ENCODE results near the gene NDRG2.
"Not testable (repeated sequence)": the region's sequence is repeated elsewhere in the genome, so short reads cannot be mapped to it uniquely, and the experiment has no call there.

The NDRG2 gene

DNA sequence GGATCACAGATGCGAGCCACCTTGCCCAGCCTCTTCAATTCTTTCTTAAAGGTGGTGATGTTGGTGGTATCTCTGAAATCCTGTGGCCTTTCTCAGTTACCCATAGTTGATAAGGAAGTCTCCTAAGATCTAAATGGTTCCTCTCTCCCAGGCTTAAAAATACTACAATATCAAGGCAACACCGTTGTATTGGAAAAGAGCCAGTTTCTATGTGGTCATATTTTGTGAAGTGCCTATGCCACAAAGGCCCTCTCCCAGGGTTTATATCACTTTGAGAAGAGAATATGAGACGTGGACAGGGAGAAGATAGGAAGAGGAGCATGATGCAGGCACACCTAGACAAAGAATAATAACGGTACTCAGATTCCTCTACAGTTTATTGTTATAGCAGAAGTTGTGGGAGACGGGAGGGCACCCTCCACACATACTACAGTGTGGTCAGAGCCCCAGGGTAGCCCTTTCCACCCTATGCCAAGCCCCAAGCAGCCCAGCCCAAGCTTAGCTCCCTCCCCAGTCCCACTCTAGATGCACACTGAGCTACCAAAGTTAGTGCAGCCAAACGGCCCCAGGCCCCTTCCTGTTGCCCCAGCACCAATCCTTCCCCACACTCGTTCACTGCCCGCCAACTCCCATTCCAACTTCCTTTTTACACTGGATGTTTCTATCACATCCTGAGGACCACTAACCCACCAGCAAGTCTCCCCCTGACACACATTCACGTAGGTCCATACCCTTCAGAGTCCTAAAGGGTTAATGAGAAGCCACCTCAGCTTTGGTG is 8.3 kb downstream of the NDRG2 start:
- no peak for DNase-seq

GRCh38 chr14:21015312-21015711 is 9.5 kb downstream of the NDRG2 start:
- no peak for DNase-seq

DNA sequence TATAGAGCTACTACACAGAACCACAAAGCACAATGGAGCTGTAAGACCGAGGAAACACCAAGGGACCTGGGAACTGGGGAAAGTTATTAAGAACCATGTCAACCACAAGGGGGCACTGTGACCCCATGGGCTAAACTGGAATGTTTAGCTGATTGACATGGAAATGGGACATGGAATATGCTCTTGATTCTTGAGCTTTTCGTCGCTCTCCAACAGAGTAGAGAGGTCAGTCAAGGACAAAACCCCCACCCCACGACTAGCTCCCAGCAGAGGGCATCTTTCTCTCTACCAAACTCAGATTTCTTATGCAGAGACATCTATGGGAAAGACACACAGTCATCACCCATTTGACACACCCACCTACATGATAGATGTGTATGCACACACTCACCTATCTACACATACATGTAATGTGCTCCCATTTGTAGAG is 10.1 kb downstream of the NDRG2 start:
- DNase-seq, result peak; percentile 60

- DNase-seq, result no peak
These were observed 13.7 kb downstream of the NDRG2 start for GRCh38 chr14:21011136-21011535.

- DNase-seq, result not testable (repeated sequence)
These were observed 15.1 kb downstream of the NDRG2 start for GRCh38 chr14:21009721-21010120.

DNA sequence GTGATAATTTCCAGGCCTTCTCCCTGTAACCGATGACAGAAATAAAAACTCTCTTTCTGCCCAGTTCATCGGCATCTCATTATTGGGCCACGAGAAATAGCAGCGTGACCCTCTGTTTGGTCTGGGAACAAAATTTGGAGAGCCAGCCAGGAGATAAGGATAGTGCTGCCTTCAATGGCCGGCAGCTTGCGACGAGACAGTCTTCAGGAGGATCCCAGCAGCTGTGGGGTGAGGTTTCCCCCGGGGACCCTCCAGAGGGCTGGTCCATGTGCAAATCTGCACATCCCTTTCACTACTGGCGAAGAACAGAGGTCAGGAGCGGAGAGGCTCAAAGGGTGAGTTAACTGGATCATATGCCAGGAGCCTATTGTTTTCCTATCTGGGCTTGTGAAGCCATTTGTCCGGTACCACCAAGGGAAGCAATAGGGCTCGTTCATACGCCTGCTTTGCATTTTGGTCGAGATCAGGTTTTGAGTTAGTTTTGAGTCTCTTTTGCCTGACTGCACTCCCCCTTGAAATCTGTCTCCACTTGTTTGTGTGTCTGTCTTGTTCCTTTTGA is 21.0 kb downstream of the NDRG2 start:
- no peak for DNase-seq

- DNase-seq, result no peak
These were observed 23.6 kb downstream of the NDRG2 start for GRCh38 chr14:21001218-21001617.

GRCh38 chr14:20999591-20999990 is 25.3 kb downstream of the NDRG2 start:
- DNase-seq, result no peak

DNA sequence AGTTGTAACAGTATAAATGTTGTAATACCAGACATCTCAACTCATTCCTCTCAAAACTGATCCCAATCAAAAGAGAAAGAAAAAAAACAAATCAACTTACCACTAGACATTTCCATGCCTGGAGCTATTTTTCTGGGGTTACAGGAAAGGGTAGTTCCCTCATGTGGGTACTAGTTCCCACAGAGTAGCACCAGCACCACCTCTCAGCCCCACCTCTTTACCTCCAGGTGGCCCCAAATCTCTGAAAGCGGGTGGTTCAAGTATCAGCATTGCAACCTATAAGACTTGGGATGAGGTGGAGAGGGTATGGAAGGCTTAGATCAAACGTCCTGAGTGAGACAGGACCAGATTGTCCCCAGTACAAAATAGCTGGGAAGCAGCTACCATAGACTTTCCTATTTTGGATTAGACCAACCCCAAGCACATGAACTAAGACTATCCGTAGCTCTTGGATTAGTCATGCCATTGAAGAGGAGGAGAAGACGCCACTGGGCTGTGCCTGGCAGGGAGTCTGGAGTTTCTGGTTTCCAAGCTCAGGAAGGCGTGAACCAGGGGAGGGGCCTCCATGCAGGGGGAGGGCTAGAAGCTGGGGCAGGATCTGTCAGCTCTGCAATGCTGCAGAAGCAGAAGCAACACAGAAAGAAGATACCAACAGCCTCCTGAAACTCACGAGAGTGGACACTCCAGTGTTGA is 26.0 kb downstream of the NDRG2 start, which contains the start of gene SLC39A2:
Gene SLC39A2, plus strand, starts transcription at position 620 of the 693 bp plus-strand sequence. CDS start 154 bp downstream, outside the sequence.
- DNase-seq, result no peak

- DNase-seq, result no peak
These were observed 26.7 kb downstream of the NDRG2 start for GRCh38 chr14:20998139-20998538.

DNA sequence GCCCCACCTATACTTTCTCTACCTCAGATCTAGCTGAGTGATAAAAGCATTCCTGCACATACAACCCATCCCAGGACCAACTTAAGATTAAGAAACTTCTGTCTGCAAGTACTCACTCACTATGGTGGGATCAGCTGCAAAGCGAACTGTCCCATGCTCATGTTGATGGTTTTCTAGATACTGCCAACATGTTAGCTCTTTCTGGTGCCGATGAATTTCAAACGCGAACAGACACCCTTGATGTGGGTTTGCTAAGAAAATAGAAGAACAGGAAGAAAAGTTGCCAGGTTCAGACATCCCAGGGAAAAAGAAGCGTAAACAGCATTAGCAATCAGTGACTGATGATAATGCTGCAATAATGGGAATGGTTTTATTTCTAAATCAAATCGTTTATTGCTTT is 27.3 kb downstream of the NDRG2 start:
- DNase-seq, result no peak

- no peak for DNase-seq
These were observed 27.7 kb downstream of the NDRG2 start for GRCh38 chr14:20997115-20997514.

DNA sequence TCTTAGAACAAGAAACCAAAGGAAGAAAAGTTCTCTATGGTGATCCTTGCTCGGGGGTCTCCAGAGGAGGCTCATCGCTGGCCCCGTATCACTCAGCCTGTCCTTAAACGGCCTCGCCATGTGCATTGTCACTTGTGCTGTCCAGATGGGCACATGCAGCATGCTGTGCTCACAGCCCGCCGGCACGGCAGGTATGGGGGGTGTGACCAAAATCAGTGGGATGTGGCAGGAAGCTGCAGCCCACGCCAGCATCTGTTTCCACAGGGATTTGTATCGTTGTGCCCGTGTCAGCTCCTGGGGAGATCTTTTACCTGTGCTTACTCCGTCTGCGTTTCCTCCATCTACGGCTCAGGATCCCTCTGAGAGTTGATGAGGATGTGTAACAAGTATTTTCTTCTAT is 28.3 kb downstream of the NDRG2 start:
- no peak for DNase-seq

DNA sequence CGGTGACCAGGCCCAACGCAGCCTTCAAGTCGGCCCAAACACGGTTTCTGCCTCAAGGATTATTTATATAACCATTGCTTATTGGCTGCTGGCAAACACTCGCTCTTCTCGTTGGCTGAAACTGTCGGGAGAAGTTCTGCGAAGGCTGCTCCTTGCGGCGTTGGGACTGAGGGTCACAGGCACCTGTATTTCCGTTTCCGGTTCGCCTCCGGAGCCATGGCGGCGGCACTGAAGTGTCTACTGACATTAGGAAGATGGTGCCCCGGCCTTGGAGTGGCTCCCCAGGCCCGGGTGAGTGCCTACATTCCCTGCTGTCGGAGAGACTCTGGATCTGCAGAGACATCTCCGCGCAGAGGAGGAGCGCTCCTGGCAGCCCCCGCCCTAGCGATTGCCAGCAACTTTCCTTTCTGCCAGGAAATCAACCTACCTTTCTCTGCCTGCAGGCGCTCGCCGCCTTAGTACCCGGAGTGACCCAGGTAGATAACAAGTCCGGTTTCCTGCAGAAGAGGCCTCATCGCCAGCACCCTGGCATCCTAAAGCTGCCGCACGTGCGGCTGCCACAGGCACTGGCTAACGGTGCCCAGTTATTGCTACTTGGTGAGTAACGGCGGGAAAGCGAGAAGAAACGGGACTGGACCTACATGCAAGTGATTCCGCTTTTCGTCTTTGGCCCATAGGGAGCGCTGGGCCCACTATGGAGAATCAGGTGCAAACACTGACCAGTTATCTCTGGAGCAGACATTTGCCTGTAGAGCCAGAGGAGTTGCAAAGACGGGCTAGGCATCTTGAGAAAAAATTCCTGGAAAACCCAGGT is 34.9 kb downstream of the NDRG2 start, which contains the start of gene METTL17:
Gene METTL17, plus strand, starts transcription at position 194 of the 814 bp plus-strand sequence. Its CDS starts 23 bp downstream, at position 217.
- peak; percentile 90 for DNase-seq

DNA sequence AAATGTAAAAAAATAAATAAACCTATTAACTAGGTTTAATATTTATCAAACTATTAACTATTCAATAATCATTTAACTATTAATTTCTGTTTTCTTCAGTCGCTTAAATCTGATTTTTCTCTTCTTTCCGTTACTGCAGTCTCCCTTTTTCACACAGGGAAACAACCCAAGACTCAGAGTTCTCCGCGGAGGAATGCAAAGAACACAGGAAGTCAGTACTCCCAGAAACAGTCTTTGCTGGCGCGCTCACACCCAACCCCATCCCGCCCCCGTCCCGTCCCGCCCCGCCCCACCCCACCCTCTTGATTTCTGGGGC is 35.4 kb downstream of the NDRG2 start:
- no peak for DNase-seq

- no peak for DNase-seq
These were observed 36.0 kb downstream of the NDRG2 start for GRCh38 chr14:20988717-20989470.

DNA sequence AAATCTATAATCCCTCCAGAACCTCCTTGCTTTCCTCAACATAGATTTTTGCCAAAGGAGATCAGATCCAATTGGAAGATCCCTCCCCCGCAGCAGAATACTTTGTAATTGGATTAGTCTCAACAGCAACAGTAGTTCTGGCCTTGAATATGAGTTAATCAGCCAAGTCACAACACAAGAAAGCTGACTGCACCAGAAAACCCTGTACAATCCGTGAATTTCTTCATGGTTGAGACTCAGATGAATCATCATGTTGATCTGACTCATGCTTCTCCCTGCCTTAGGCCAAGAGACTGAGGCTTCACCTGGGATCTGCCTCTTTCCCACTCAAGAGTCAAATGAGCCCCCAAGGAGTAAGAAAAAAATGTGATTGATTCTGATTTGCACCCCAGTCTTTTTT is 38.0 kb downstream of the NDRG2 start:
- DNase-seq, result no peak

- DNase-seq, result not testable (repeated sequence)
These were observed 39.2 kb downstream of the NDRG2 start for GRCh38 chr14:20985650-20986049.

- no peak for DNase-seq
These were observed 42.1 kb downstream of the NDRG2 start for GRCh38 chr14:20982646-20983369.

DNA sequence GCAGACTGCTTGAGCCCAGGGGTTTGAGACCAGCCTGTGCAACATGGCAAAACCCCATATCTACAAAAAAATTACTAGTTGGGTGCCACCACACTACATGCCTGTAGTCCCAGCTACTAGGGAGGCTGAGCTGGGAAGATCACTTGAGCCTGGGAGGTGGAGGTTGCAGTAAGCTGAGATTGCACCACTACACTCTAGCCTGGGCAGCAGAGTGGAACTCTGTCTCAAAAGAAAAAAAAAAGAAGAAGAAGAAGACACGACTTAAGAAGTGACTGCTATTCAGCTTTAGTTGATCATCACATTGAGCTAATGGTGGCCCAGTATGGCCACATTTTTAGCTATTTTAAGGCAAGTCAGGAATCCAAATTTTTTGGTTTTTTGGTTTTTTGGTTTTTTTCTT is 44.0 kb downstream of the NDRG2 start:
- DNase-seq, result no peak

GRCh38 chr14:20978687-20979086 is 46.2 kb downstream of the NDRG2 start:
- DNase-seq, result no peak
